Measurements from ENCODE around the gene GCC2.

DNA sequence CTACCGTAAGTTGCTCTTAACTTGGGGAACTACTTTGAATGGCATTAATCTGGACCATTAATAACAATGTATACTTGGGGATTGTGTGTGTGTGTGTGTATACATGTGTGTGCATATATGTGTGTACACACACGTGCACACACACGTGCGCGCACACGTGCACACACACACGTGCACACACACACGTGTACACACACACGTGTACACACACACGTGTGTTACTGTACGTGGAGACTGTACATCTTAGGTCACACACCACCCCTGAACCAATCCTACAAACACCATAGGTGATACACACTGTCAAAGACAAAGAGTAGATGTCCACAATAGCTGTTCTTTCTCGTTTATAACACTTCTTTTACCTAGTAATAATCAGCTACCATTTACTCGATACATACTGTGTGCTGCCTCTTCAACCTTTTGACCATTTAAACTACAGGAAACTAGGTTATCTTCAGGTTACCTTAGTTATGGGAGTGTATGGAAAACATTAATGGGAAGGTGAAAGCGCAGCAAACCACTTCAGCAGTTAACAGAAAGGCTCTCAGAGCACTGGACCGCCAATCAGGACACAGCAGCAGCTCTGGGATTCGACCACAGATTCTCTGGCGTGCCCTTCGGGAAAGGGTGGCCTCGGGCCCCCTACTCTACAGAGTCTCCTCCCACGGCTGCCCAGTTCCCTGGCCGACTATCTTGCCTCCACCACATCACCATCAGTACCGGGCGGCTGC is 894 bp upstream of the GCC2 start:
- TF ChIP-seq, protein P1, sequence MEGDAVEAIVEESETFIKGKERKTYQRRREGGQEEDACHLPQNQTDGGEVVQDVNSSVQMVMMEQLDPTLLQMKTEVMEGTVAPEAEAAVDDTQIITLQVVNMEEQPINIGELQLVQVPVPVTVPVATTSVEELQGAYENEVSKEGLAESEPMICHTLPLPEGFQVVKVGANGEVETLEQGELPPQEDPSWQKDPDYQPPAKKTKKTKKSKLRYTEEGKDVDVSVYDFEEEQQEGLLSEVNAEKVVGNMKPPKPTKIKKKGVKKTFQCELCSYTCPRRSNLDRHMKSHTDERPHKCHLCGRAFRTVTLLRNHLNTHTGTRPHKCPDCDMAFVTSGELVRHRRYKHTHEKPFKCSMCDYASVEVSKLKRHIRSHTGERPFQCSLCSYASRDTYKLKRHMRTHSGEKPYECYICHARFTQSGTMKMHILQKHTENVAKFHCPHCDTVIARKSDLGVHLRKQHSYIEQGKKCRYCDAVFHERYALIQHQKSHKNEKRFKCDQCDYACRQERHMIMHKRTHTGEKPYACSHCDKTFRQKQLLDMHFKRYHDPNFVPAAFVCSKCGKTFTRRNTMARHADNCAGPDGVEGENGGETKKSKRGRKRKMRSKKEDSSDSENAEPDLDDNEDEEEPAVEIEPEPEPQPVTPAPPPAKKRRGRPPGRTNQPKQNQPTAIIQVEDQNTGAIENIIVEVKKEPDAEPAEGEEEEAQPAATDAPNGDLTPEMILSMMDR (IDR thresholded peaks at IDR 0.05) = no peak
- TF ChIP-seq POLR2A (IDR thresholded peaks at IDR 0.05; ENCODE audit: low read depth) = no peak
- TF ChIP-seq EP300 (IDR thresholded peaks at IDR 0.05) = no peak
- no peak for TF ChIP-seq POLR2AphosphoS5 (IDR thresholded peaks at IDR 0.05)
